Hindlimb muscle (tissue), 1 donor: ENCODE data around the gene GET4. TPM values are rescaled to one million over a fixed set of nuclear protein-coding genes. Genes with fewer than 3 reads are reported as not detected.
"Not testable (repeated sequence)": the region's sequence is repeated elsewhere in the genome, so short reads cannot be mapped to it uniquely, and the experiment has no call there.

ENCODE experiments used
- DNase-seq: peaks from one replicate; pipeline ENCODE4 v3.0.0-alpha.2; 2013
- polyA plus RNA-seq: library from polyadenylated mRNA; unstranded; fragments of 120-200 nt; gene quantifications from one replicate; pipeline ENCODE4 v1.2.1, GENCODE V29; 2013; ENCODE audit not compliant: insufficient read length

Gene GET4
- polyA plus RNA-seq, 1 donor = 50.6 TPM

DNA sequence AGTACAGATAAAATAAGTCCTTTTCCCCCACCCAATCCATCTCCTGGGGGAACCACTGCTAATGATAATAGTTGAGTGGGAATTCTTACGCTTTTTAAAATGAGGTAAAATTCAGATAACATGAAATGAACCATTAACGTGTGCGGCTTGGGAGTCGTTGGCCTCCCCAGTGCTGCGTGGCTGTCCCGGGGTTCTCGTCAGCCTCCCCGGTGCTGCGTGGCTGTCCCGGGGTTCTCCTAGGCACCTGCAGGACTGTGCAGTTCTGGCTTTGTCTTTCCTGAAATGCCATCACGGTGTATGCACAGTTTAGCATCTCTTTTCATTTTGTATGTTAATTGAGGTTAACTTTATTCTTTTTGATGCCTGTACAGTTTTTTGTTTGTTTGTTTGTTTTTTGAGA lies 30.6 kb upstream of the GET4 start:
- DNase-seq = no peak

- not testable (repeated sequence) for DNase-seq
Measured at GRCh38 chr7:846958-847650, 29.2 kb upstream of the GET4 start.

DNA sequence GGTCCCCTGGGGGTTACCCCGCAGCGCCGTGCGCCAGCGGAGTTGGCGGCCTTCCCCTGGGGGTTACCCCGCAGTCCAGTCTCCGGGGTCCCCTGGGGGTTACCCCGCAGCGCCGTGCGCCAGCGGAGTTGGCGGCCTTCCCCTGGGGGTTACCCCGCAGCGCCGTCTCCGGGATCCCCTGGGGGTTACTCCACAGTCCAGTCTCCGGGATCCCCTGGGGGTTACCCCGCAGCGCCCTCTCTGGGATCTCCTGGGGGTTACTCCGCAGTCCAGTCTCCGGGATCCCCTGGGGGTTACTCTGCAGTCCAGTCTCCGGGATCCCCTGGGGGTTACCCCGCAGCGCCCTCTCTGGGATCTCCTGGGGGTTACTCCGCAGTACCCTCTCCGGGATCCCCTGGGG lies 28.6 kb upstream of the GET4 start:
- DNase-seq = not testable (repeated sequence)

DNA sequence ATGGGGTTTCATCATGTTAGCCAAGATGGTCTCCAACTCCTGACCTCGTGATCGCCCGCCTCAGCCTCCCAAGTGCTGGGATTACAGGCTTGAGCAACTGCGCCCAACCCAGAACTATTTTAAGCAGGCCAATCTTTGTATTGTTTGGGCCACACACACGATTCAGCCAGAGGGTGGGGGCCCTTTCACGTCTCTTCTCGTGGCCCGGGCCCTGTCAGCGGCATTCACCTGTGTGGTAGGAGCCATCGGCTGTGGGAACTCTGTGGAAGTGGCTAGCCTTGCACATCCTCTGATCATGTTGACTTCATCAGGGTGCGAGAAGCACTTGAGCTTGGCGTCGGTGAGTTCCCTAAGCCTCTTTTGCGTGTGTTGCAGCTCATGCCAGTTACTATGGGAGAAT lies 27.2 kb upstream of the GET4 start:
- DNase-seq = no peak

GRCh38 chr7:849781-850180 lies 26.6 kb upstream of the GET4 start:
- no peak for DNase-seq

DNA sequence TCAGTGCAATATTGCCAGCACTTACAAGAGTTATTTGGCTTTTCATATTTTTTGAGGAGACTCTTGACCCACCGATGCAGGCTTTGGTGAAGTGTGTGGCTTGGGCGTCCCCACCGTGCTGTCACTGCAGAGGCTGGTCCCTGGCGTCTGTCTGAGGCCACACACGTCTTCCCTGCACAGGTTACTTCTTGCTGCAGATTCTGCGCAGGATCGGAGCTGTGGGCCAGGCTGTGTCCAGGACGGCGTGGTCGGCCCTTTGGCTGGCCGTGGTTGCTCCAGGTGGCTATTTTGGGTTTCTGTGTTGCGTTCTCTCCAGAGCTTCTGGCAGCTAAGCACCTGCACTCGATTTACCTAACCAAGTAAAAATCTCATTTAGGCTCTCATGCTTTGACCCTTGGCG lies 25.1 kb upstream of the GET4 start:
- DNase-seq = no peak

DNA sequence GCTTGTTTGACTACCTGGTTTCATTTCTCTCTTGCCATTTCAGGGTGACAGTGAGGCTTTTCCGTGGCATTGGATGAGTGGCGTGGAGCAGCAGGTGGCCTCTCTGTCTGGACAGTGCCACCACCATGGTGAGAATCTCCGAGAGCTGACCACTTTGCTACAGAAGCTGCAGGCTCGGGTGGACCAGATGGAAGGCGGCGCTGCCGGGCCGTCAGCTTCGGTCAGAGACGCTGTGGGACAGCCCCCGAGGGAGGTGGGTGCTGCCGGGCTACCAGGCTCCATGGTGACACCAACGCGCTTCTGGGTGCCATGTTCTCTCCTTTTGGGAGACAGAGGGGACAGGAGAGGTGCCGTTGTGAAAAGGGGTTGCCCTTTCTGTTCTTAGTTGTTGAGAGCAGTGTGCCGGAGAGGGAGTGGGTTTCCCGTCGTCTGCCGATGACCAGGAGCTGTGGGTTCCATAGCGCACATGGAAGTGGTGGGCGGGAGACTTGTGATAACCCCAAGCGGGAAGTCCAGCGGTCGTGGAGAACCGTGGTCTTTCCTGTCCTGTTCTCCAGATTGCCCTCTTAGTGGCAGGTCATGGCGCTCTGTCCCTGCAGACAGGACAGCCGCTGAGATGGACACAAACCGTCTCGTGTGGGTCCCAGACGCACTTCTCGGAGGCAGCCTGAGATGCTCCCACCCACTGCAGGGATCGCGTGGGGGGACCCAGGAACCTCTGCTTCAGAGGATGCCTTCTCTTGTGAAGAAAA lies 22.8 kb upstream of the GET4 start:
- no peak for DNase-seq

DNA sequence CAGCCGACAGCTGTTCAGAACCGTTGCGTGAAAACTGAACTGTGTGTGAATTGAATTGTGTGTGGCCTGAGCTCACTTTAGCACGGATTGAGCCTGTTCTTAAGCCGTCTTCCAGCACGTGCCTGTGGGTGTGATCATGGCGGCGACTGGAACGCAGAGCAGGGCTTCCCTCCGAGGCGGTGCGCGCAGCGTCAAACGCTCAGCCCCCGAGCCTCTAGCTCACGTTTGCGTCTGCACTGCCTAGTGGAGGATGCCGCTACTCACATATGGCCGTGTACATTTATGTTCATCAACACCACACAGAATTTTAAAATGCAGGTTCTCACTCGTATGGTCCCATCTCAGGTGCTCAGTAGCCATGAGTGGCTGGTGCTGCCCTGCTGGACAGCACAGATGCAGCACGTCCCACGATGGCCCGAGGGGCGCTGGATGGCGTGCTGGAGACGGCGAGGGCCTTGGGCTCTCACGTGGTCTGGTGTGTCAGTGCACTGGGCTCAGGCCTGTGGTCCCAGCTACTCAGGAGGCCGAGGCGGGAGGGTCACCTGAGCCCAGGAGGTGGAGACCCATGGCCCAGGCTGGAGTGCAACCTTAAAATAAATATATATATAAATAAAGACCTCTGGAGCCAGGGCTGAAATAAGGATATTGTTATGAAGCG lies 22.1 kb upstream of the GET4 start:
- no peak for DNase-seq

GRCh38 chr7:855686-856369 lies 20.5 kb upstream of the GET4 start:
- no peak for DNase-seq

- no peak for DNase-seq
Measured at GRCh38 chr7:856444-857095, 19.8 kb upstream of the GET4 start.

GRCh38 chr7:857661-858060 lies 18.7 kb upstream of the GET4 start:
- DNase-seq = no peak

GRCh38 chr7:859359-860030 lies 16.9 kb upstream of the GET4 start:
- DNase-seq = no peak

DNA sequence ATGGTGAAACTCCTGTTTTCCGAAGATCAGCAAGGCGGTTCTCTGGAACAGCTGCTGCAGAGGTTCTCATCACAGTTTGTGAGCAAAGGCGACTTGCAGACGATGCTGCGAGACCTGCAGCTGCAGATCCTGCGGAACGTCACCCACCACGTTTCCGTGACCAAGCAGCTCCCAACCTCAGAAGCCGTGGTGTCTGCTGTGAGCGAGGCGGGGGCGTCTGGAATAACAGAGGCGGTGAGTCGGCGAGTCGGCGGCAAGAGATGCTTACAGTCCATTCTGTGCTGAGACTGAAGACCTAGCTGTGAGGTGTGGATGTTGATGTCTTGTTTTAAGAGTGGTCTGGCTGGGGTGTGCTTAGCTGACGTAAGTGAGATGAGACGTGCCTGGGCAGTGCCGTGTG lies 16.2 kb upstream of the GET4 start:
- no peak for DNase-seq

DNA sequence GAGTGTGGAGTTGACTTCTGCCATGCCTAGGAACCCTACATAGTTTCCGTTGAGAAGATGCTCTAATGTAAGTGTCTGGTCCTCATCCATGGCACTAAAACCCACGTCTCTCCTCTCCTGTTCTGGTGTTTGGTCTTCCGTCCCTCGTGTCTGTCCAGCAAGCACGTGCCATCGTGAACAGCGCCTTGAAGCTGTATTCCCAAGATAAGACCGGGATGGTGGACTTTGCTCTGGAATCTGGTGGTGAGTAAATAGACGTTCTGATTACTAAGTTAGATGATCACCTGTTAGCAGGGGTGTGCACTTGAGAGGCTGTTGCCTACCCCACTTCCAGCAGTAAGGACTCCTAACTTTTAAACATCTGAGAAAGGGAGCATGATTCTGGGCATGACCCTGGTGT lies 15.1 kb upstream of the GET4 start:
- DNase-seq = no peak

DNA sequence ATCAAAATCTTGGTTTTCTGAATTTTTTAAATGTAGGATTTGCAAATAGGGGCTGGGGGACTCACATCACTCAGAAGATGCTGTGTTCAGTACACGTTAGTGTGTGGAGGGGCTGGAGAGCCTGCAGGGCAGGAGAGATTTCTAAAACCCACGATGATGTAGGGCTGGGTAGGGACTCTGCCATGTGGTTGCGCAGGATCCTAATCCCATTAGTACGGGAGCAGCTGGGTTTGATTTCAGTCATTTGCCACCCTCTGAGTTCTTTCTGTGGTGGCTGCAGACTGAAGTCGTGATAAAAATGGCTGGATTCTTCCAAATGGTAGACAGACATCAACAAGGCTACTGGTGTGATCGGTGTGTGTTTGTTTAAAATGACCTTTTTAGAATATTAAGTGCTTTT lies 14.2 kb upstream of the GET4 start:
- DNase-seq = no peak

DNA sequence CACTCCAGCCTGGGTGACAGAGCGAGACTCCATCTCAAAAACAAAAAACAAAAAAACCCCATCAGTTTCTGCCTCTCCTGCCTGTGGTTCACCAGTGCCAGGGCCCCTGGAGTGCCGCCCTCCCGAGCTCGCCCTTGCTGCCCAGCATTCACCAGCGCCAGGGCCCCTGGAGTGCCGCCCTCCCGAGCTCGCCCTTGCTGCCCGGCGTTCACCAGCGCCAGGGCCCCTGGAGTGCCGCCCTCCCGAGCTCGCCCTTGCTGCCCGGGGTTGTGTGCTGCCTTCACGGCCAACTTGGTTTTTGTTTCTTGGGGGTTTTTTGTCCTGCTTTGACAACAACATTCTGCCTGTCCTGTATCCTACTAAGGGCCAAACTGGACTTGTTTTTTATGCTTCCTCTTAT lies 13.2 kb upstream of the GET4 start:
- DNase-seq = no peak

- no peak for DNase-seq
Measured at GRCh38 chr7:865921-866320, 10.4 kb upstream of the GET4 start.

- DNase-seq = no peak
Measured at GRCh38 chr7:867001-867405, 9.4 kb upstream of the GET4 start.

- no peak for DNase-seq
Measured at GRCh38 chr7:867406-868188, 8.8 kb upstream of the GET4 start.

GRCh38 chr7:868189-868486 lies 8.2 kb upstream of the GET4 start:
- no peak for DNase-seq

DNA sequence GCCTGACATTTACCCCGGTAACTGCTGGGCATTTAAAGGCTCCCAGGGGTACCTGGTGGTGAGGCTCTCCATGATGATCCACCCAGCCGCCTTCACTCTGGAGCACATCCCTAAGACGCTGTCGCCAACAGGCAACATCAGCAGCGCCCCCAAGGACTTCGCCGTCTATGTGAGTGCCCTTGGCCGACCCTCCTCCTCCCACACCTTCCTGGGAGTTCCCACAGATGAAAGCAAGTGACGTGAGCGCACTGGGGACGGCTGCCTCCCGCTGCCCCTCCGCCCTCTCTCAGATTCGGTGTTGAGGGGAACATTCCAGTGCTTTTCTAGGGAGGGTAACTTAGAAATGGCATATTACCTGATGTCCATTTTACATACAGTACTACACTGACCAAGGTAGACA lies 7.0 kb upstream of the GET4 start:
- DNase-seq = no peak
